Measurements from ENCODE around the gene TOPBP1.
"Not testable (repeated sequence)": the region's sequence is repeated elsewhere in the genome, so short reads cannot be mapped to it uniquely, and the experiment has no call there.

Gene TOPBP1

GRCh38 chr3:133661454-133662277 is at the start of gene TOPBP1:
Gene TOPBP1 (minus strand): TSS chr3:133661941. CDS start chr3:133661127, 814 bp downstream.
- peak; percentile 83 for DNase-seq

- no peak for DNase-seq
Observed at GRCh38 chr3:133711013-133711412, 49.3 kb upstream of the TOPBP1 start.

GRCh38 chr3:133709139-133709750 is 47.5 kb upstream of the TOPBP1 start:
- no peak for DNase-seq

GRCh38 chr3:133706033-133706432 is 44.3 kb upstream of the TOPBP1 start:
- no peak for DNase-seq

GRCh38 chr3:133703915-133704314 is 42.2 kb upstream of the TOPBP1 start:
- no peak for DNase-seq

GRCh38 chr3:133701435-133702358 is 40.0 kb upstream of the TOPBP1 start:
- DNase-seq: no peak

GRCh38 chr3:133700351-133700750 is 38.6 kb upstream of the TOPBP1 start:
- no peak for DNase-seq

GRCh38 chr3:133699903-133700302 is 38.2 kb upstream of the TOPBP1 start:
- no peak for DNase-seq

GRCh38 chr3:133699467-133699866 is 37.7 kb upstream of the TOPBP1 start:
- DNase-seq: no peak

- no peak for DNase-seq
Observed at GRCh38 chr3:133697960-133698359, 36.2 kb upstream of the TOPBP1 start.

- DNase-seq: no peak
Observed at GRCh38 chr3:133695560-133696171, 33.9 kb upstream of the TOPBP1 start.

GRCh38 chr3:133694288-133695268 is 32.8 kb upstream of the TOPBP1 start:
- no peak for DNase-seq

GRCh38 chr3:133693821-133694220 is 32.1 kb upstream of the TOPBP1 start:
- DNase-seq: no peak

- DNase-seq: no peak
Observed at GRCh38 chr3:133692759-133693158, 31.0 kb upstream of the TOPBP1 start.

- DNase-seq: no peak
Observed at GRCh38 chr3:133691273-133692107, 29.7 kb upstream of the TOPBP1 start.

GRCh38 chr3:133677993-133678392 is 16.3 kb upstream of the TOPBP1 start:
- not testable (repeated sequence) for DNase-seq

GRCh38 chr3:133676336-133677118 is 14.8 kb upstream of the TOPBP1 start:
- DNase-seq: no peak

- DNase-seq: no peak
Observed at GRCh38 chr3:133675631-133676335, 14.0 kb upstream of the TOPBP1 start.

GRCh38 chr3:133674290-133674919 is 12.7 kb upstream of the TOPBP1 start:
- DNase-seq: no peak

Measured in NK-92 treated with Interleukin-12 subunit alpha and Interleukin-12 subunit beta, amount 100 ng/mL, for 24 hours (cell line).